GM10266 (cell line): Measurements from ENCODE around the gene TLE3.

Source experiments
- DNase-seq: peaks from one replicate; pipeline ENCODE4 v3.0.0; 2012; ENCODE audit errors: extremely low spot score
- CTCF ChIP-seq: IDR thresholded peaks from 2 replicates; pipeline ENCODE4 v1.5.1; 2012; ENCODE audit warnings: mild to moderate bottlenecking, low read depth; ENCODE audit not compliant: control insufficient read depth, insufficient read depth; ENCODE audit errors: missing control alignments

Gene TLE3

DNA sequence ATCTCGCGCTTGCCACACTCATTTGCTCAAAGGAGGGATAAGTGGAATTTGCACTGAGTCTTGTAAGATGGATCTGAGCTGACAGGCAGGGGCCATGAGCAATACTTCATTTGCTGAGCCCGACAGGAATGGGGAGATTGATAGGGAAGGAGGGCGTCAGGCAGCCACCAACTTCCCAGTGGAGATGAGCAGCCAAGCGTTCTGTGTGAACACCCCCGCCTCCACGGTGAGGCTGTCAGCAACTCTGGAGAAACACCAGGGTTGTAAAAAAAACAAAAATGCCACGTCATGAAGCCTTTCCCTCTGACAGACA lies 36.8 kb downstream of the TLE3 start:
- no peak for DNase-seq
- TF ChIP-seq CTCF: no peak

DNA sequence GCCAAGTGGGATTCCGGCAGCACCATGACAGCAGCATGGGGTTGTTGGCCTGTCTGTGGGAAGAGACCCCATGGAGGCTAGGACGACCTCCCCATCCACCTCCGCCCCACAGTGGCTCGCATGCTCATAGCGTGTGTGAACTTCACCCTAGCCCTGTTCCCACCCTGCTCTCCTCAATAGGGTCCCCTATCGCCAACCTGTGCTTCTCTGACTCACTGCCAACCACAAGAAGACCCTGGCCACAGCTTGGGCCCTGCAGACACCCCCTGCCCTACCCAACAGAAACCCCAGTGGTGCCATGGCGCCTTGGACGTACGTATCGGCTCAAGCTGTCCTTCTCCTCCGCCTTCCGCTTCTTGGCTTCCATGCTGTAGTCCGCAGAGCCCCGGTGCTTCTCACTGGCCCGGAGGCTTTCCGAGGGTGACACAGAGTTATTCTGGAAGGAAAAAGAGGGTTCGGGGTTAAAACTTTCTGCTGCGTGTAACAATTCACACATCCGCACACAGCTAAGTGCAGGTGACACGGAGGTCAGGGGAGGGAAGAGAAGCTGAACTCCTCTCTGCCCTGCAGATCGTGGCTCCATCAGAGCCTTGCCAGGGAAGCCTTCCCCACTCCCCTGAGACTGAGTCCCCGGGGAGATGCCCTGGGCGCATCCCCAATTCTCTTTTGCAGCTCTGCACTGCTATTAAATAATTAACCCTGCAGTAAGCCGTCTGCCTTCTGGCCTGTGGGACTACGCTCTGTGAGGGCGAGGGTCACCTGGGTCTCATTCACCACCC lies 37.3 kb downstream of the TLE3 start:
- TF ChIP-seq CTCF: no peak
- no peak for DNase-seq

GRCh38 chr15:70059476-70060213 lies 38.1 kb downstream of the TLE3 start:
- DNase-seq: no peak
- no peak for TF ChIP-seq CTCF

DNA sequence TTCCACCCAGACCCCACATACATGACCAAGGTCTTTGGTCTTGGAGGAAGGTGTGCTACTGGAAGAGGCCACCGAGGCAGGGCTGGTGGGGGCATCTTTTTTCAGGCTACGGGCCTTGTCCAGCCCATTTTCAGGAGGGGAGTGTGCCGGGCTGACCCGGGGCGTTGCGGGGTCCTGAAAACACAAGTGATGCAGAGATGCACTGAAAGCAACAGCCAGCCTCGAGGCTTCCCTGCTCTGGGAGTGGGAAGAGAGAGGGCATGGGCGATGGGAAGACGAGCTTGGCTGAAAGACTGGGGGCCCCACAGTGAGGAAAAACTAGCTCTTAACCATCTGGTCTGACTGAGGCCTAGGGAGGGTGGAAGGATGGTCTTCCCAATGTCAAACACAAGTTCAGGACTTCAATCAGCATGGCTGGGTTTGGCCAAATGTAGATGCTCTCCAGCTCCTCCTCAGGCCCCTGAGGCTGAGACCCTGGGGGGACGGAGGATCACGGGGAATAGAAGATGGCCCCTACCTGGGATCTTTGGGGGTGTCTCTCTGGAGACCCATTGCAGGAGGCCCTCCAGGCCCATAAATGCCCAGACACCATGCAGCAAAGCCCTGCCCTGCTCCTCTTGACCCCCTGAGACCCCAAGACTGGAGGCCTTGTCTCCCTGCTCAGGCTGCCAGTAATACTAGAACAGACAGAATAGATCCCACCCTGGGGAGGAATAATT lies 38.9 kb downstream of the TLE3 start:
- TF ChIP-seq CTCF: no peak
- no peak for DNase-seq

DNA sequence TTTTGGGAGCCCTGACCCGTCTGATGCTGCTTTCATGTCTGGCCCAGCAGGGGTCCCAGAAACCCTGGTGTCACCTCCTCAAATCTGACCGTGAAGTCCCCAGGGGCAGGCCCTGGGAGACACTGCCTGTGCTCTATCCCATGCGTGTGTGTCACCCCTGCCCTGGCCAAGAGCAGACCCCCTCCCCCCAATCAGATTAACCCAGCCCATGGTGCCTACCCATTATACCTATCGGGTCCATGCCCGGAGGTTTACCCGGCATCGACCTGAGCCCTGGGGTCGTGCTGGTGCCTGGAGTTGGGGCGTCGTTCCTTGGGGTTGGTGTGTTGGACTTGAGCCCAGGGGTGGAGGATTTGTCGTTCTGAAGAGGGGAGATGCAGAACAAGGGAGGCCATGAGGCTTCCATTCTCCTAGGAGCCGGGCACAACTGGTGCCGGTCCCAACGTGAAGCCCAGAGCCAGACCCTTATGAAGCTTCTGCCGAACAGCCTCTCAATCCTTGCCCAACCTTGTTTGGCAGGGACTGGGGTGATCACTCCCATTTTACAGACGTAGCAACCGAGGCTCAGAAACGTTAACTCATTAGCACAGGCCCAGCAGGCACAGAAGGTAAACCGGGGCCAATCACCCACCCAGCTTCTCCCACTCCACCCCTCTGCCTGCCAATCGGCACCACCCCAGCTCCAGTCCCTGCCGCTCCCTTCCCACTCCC lies 39.6 kb downstream of the TLE3 start:
- TF ChIP-seq CTCF: no peak
- no peak for DNase-seq

DNA sequence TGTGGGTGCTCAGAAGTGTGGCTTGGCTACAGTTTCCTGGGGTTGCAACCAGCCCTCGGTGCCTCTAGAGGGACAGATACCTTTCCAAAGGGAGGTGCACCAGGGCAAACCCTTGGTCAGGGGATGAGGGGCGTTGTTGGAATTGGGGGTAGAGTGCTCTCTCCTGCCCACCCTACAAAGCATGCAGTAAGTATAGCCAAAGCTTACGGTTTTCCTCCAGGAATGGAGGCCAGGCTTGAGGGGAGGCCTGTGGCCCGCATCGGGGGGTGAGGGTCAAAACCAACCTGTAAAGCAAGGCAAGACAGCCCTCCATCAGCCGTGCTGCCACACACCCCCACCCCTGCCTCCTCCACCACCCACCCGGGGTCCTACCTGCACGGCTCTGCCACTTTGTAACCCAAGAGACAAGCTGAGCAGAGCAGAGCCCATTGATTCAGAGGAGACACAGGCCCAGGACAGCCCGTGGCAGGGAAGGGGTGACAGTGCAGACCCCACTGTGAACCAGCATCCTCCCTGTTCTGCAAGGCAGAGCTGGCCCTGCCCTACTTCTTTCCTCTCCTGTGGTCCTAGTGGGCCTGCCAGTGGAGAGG lies 41.5 kb downstream of the TLE3 start:
- TF ChIP-seq CTCF: no peak

More for the DNA sequence above, 41.5 kb downstream of the TLE3 start:
- no peak for DNase-seq
